Hepatocyte (in vitro differentiated cells): Measurements from ENCODE around the gene SLC6A3. TPM values are rescaled to one million over a fixed set of nuclear protein-coding genes. Genes with fewer than 3 reads are reported as not detected.

ENCODE experiments used
- DNase-seq: peaks from one replicate; pipeline ENCODE4 v3.0.0-alpha.2; 2016; ENCODE audit warnings: low spot score
- H2AFZ ChIP-seq: fragments of 200-600 bp; sonication (generic); 2 replicates; pipeline ENCODE4 v1.6.0; 2016; ENCODE audit warnings: antibody characterized with exemption, mild to moderate bottlenecking
- H3K27ac ChIP-seq: fragments of 200-600 bp; sonication (generic); 2 replicates; pipeline ENCODE4 v1.5.1; 2016; ENCODE audit warnings: mild to moderate bottlenecking
- H3K27me3 ChIP-seq: fragments of 200-600 bp; sonication (generic); 2 replicates; pipeline ENCODE4 v1.6.1; 2016
- H3K36me3 ChIP-seq: fragments of 200-600 bp; sonication (generic); replicated peaks from 2 replicates; pipeline ENCODE4 v1.5.1; 2016; ENCODE audit warnings: low read depth; ENCODE audit not compliant: insufficient read depth
- H3K4me1 ChIP-seq: fragments of 200-600 bp; sonication (generic); 2 replicates; pipeline ENCODE4 v1.5.1; 2016; ENCODE audit warnings: mild to moderate bottlenecking, moderate library complexity; ENCODE audit not compliant: insufficient read depth
- H3K4me2 ChIP-seq: fragments of 200-600 bp; sonication (generic); 2 replicates; pipeline ENCODE4 v1.6.0; 2016
- H3K4me3 ChIP-seq: fragments of 200-600 bp; sonication (generic); 2 replicates; pipeline ENCODE4 v1.5.1; 2016; ENCODE audit warnings: mild to moderate bottlenecking
- H3K79me2 ChIP-seq: fragments of 200-600 bp; sonication (generic); 2 replicates; pipeline ENCODE4 v1.6.0; 2017; ENCODE audit warnings: mild to moderate bottlenecking
- H3K9me2 ChIP-seq: fragments of 200-600 bp; sonication (generic); replicated peaks from 2 replicates; pipeline ENCODE4 v1.6.0; 2017; ENCODE audit warnings: mild to moderate bottlenecking; ENCODE audit not compliant: insufficient read depth
- H3K9me3 ChIP-seq: fragments of 200-600 bp; sonication (generic); 2 replicates; pipeline ENCODE4 v1.5.1; 2016; ENCODE audit warnings: low read depth, mild to moderate bottlenecking
- H4K20me1 ChIP-seq: fragments of 200-600 bp; sonication (generic); 2 replicates; pipeline ENCODE4 v1.6.0; 2016; ENCODE audit warnings: mild to moderate bottlenecking; ENCODE audit not compliant: insufficient read depth, poor library complexity, severe bottlenecking
- CTCF ChIP-seq: fragments of 200-600 bp; sonication (generic); IDR thresholded peaks from 2 replicates; pipeline ENCODE4 v1.5.1; 2016; ENCODE audit warnings: antibody characterized with exemption, mild to moderate bottlenecking; ENCODE audit not compliant: poor library complexity
- EZH2 ChIP-seq: fragments of 200-600 bp; sonication (generic); IDR thresholded peaks from 2 replicates; pipeline ENCODE4 v1.6.1; 2016; ENCODE audit warnings: antibody characterized with exemption, mild to moderate bottlenecking, borderline replicate concordance
- EZH2phosphoT487 ChIP-seq: fragments of 200-600 bp; sonication (generic); IDR thresholded peaks from one replicate; pipeline ENCODE4 v1.6.1; 2018; ENCODE audit warnings: antibody characterized with exemption, mild to moderate bottlenecking, low read depth, moderate library complexity; ENCODE audit not compliant: unreplicated experiment, severe bottlenecking
- WGBS: methylation state at CpG from one replicate; pipeline ENCODE4 v1.1.6; 2016; ENCODE audit warnings: low lambda C conversion rate; ENCODE audit errors: missing lambda C conversion rate; 5-methylcytosine and 5-hydroxymethylcytosine counted together
- polyA plus RNA-seq: library from polyadenylated mRNA; unstranded; fragments of >200 nt; fragmentation: Nextera tagmentation; extraction: Ambion mirVana; gene quantifications from 2 replicates; pipeline ENCODE4 v1.2.1, GENCODE V29; 2016
- total RNA-seq: library from RNA; depleted of rRNA; stranded (reverse); fragments of >200 nt; gene quantifications from 2 replicates; pipeline ENCODE4 v1.2.3, GENCODE V29; 2014

The SLC6A3 gene
- total and polyA plus RNA-seq, 2 experiments from 2014 or later, result not detected

GRCh38 chr5:1387876-1388275 lies 57.4 kb downstream of the SLC6A3 start:
- H3K4me3 ChIP-seq, result no peak overlapping the region
- H3K27me3 ChIP-seq, result peaks cover 15% of the 10 kb centered on the region
- H4K20me1 ChIP-seq, result no peaks in the 10 kb centered on the region
- H3K36me3 ChIP-seq, result no peaks in the 10 kb centered on the region
- H3K79me2 ChIP-seq, result no peaks in the 10 kb centered on the region
- TF ChIP-seq CTCF, result no peak
- no peak for TF ChIP-seq EZH2
- no peak for TF ChIP-seq EZH2phosphoT487
- H3K4me1 ChIP-seq, result peaks cover 6% of the 10 kb centered on the region
- H2AFZ ChIP-seq, result no peak overlapping the region
- 92% methylated on average over 5 of the region's 5 CpGs for WGBS
- no peak overlapping the region for H3K27ac ChIP-seq
- no peaks in the 10 kb centered on the region for H3K9me2 ChIP-seq
- H3K9me3 ChIP-seq, result no peaks in the 10 kb centered on the region
- H3K4me2 ChIP-seq, result no peak overlapping the region
- DNase-seq, result no peak

GRCh38 chr5:1387059-1387755 lies 58.0 kb downstream of the SLC6A3 start:
- H2AFZ ChIP-seq, result no peak overlapping the region
- 88% methylated on average over 11 of the region's 11 CpGs for WGBS
- peaks cover 15% of the 10 kb centered on the region for H3K27me3 ChIP-seq
- H3K79me2 ChIP-seq, result no peaks in the 10 kb centered on the region
- no peaks in the 10 kb centered on the region for H3K36me3 ChIP-seq
- no peak overlapping the region for H3K27ac ChIP-seq
- H3K4me2 ChIP-seq, result peak overlapping the region; percentile 98
- peaks cover 6% of the 10 kb centered on the region for H3K4me1 ChIP-seq
- no peak for DNase-seq
- H3K4me3 ChIP-seq, result no peak overlapping the region
- TF ChIP-seq CTCF (no peak), EZH2phosphoT487 (no peak), EZH2 (no peak)
- H3K9me2 ChIP-seq, result no peaks in the 10 kb centered on the region
- no peaks in the 10 kb centered on the region for H4K20me1 ChIP-seq
- no peaks in the 10 kb centered on the region for H3K9me3 ChIP-seq

- Histone ChIP-seq H3K79me2 (no peaks in the 10 kb centered on the region), H3K4me2 (peak overlapping the region; percentile 98), H3K4me1 (peaks cover 6% of the 10 kb centered on the region), H2AFZ (peak overlapping the region; percentile 75), H3K4me3 (peak overlapping the region; percentile 32), H4K20me1 (no peaks in the 10 kb centered on the region), H3K9me2 (no peaks in the 10 kb centered on the region), H3K27ac (peak overlapping the region; percentile 48), H3K9me3 (no peaks in the 10 kb centered on the region), H3K27me3 (peaks cover 15% of the 10 kb centered on the region), H3K36me3 (no peaks in the 10 kb centered on the region)
- 2% methylated on average over 29 of the region's 36 CpGs for WGBS
- TF ChIP-seq CTCF (no peak), EZH2phosphoT487 (no peak), EZH2 (no peak)
- peak; percentile 75 for DNase-seq
Observed at GRCh38 chr5:1386274-1386717, 58.9 kb downstream of the SLC6A3 start.
